Colonic mucosa (tissue), 4 donors: ENCODE results near the gene SEC22A. TPM values are rescaled to one million over a fixed set of nuclear protein-coding genes. Genes with fewer than 3 reads are reported as not detected.

Experiments
- DNase-seq: peaks from one replicate; pipeline ENCODE4 v3.0.0-alpha.2; 2020
- H3K27ac ChIP-seq: fragments of 200-600 bp; one replicate; pipeline ENCODE4 v1.8.0; 2021
- H3K27me3 ChIP-seq: fragments of 200-600 bp; one replicate; pipeline ENCODE4 v1.8.0; 2021
- H3K36me3 ChIP-seq: fragments of 200-600 bp; one replicate; pipeline ENCODE4 v1.8.0; 2021
- H3K4me1 ChIP-seq: fragments of 200-600 bp; one replicate; pipeline ENCODE4 v1.8.0; 2021; ENCODE audit warnings: mild to moderate bottlenecking
- H3K4me3 ChIP-seq: fragments of 200-600 bp; one replicate; pipeline ENCODE4 v1.8.0; 2021
- H3K9ac ChIP-seq, 2 donors: one replicate each; pipeline ENCODE4 v1.7.0; 2013; ENCODE audit warnings: control low read depth in 2 of 2, low read depth in 2 of 2, low read length in 2 of 2
- H3K9me3 ChIP-seq: fragments of 200-600 bp; one replicate; pipeline ENCODE4 v1.8.0; 2021
- intact Hi-C: fragments of 100-400 bp; cut with DNase I; formaldehyde crosslinking; loops from one replicate; pipeline ENCODE4 v1.14.1; 2022
- total RNA-seq, 2 donors: library from RNA; stranded (reverse); fragmentation: NEBNext Ultra II Directional in 1 of 2; extraction: Animal tissue kit (Norgen Biotek cat#: 25700) in 1 of 2; gene quantifications; one replicate each; pipeline ENCODE4 v1.2.1, GENCODE V29; 2021
- TF ChIP-seq, protein P1 (sequence below): fragments of 200-600 bp; IDR thresholded peaks from one replicate; pipeline ENCODE4 v1.8.0; 2022; ENCODE audit warnings: antibody characterized with exemption, mild to moderate bottlenecking
- donor health status: healthy.
- donor health status: DM: no; HTN: no; CAD: no.
- donor health status: DM: no; HTN: no; CAD: no.

Gene SEC22A
- total RNA-seq, 2 donors from 2014 or later: 15.6 to 18.7 TPM

DNA sequence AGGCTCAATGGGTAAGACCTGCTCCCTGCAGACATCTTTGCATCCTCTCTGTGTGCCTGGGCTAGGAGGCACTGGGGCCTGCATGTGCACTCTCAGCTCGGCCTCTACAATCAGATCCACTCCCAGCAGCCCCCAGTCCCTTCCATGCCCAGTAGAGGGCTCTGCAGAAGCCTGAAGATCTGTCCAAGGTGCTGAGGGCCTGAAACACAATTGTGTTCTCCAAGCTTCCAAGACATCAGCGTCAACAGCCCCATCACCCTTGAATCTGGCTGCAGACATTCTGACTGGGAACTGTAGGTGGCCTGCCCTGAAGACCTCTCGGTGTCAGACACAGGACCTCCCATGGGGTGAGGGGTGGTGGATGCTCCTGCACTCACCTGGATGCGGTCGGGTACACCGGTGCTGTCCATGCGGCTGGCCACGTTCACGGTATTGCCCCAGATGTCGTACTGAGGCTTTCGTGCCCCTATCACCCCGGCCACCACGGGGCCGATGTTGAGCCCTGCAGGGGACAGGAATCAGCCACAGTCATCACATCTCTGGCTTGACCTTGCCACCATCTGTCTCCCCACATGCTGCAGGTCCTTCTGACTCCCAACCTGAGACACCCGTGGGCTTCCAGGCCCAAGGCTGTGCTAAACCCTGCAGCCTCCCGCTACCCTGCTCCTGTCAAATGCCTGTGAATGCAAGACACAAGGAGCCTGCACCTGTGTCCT, 84.7 kb downstream of the SEC22A start:
- peak; percentile 36 for DNase-seq
- no peak overlapping the region for H3K27ac ChIP-seq
- no peak overlapping the region for H3K4me3 ChIP-seq
- no peak overlapping the region for H3K9ac ChIP-seq
- no peaks in the 10 kb centered on the region for H3K27me3 ChIP-seq
- H3K9me3 ChIP-seq: no peaks in the 10 kb centered on the region
- H3K4me1 ChIP-seq: no peaks in the 10 kb centered on the region
- H3K36me3 ChIP-seq: no peaks in the 10 kb centered on the region
- intact Hi-C loops: no loop called here
- TF ChIP-seq, protein P1, sequence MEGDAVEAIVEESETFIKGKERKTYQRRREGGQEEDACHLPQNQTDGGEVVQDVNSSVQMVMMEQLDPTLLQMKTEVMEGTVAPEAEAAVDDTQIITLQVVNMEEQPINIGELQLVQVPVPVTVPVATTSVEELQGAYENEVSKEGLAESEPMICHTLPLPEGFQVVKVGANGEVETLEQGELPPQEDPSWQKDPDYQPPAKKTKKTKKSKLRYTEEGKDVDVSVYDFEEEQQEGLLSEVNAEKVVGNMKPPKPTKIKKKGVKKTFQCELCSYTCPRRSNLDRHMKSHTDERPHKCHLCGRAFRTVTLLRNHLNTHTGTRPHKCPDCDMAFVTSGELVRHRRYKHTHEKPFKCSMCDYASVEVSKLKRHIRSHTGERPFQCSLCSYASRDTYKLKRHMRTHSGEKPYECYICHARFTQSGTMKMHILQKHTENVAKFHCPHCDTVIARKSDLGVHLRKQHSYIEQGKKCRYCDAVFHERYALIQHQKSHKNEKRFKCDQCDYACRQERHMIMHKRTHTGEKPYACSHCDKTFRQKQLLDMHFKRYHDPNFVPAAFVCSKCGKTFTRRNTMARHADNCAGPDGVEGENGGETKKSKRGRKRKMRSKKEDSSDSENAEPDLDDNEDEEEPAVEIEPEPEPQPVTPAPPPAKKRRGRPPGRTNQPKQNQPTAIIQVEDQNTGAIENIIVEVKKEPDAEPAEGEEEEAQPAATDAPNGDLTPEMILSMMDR: peak; percentile 39

- no peak overlapping the region for H3K27ac ChIP-seq
- H3K9me3 ChIP-seq: no peaks in the 10 kb centered on the region
- TF ChIP-seq, protein P1: no peak
- no peaks in the 10 kb centered on the region for H3K27me3 ChIP-seq
- no peak overlapping the region for H3K4me3 ChIP-seq
- H3K36me3 ChIP-seq: no peaks in the 10 kb centered on the region
- no peaks in the 10 kb centered on the region for H3K4me1 ChIP-seq
- no peak overlapping the region for H3K9ac ChIP-seq
- no peak for DNase-seq
- intact Hi-C loops: no loop called here
These were observed 85.6 kb downstream of the SEC22A start for GRCh38 chr3:123287051-123287961.

DNA sequence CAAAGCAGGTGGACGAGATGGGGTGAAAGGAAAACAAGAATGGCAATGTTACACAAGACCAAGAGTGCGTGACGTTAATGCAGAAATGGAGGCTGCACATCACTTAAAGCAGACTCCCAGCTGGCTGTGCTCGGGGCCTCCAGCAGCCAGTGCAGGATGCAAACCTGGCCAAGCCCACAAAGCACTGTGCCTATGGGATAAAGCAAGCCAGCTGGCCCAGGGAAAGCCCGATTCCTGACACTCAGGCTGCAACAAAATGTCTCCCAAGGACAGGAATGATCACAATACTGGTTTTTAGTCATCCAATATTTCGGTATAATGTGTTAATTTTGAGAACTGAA, 86.2 kb downstream of the SEC22A start:
- no peaks in the 10 kb centered on the region for H3K9me3 ChIP-seq
- intact Hi-C loops: no loop called here
- no peak overlapping the region for H3K9ac ChIP-seq
- no peaks in the 10 kb centered on the region for H3K4me1 ChIP-seq
- no peak overlapping the region for H3K27ac ChIP-seq
- no peaks in the 10 kb centered on the region for H3K36me3 ChIP-seq
- DNase-seq: no peak
- no peaks in the 10 kb centered on the region for H3K27me3 ChIP-seq
- H3K4me3 ChIP-seq: no peak overlapping the region
- TF ChIP-seq, protein P1: no peak

- intact Hi-C loops: no loop called here
- Histone ChIP-seq H3K27me3 (no peaks in the 10 kb centered on the region), H3K9ac (no peak overlapping the region), H3K9me3 (no peaks in the 10 kb centered on the region), H3K27ac (no peak overlapping the region), H3K4me1 (no peaks in the 10 kb centered on the region), H3K36me3 (no peaks in the 10 kb centered on the region), H3K4me3 (no peak overlapping the region)
- DNase-seq: no peak
- TF ChIP-seq, protein P1: no peak
These were observed 87.8 kb downstream of the SEC22A start for GRCh38 chr3:123289391-123290106.

- no peaks in the 10 kb centered on the region for H3K36me3 ChIP-seq
These were observed 88.6 kb downstream of the SEC22A start for GRCh38 chr3:123290107-123290930.

More at GRCh38 chr3:123290107-123290930, 88.6 kb downstream of the SEC22A start:
- DNase-seq: no peak
- Histone ChIP-seq H3K4me3 (no peak overlapping the region), H3K4me1 (no peaks in the 10 kb centered on the region), H3K9me3 (no peaks in the 10 kb centered on the region), H3K27me3 (no peaks in the 10 kb centered on the region), H3K27ac (no peak overlapping the region), H3K9ac (no peak overlapping the region)
- intact Hi-C loops: no loop called here
- TF ChIP-seq, protein P1: no peak
